ENCODE measurements around the gene MLLT3.
A peak's percentile ranks its signal among the peaks of the same experiment; 100 is the strongest.

The MLLT3 gene

DNA sequence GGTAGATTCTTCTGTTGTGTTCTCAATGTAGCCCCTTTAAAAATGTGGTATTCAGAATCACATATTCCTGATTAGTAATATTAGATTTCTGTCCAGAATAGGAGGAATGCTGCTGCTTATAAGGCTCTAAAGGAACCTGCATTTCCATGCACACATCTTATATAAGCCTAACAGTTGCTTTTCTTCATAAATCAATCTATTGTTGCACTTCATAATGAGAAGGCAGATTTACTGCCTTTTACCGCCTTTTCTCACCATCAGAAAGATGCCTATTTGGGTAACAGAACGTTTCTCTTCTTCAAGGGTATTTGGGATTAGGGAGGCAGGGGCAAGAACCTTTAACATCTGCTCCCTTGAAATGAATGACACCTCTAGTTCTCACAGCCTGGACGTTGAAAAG lies 243.4 kb downstream of the MLLT3 start:
- H3K9me3 Mint-ChIP-seq, result no peaks in the 10 kb centered on the region

DNA sequence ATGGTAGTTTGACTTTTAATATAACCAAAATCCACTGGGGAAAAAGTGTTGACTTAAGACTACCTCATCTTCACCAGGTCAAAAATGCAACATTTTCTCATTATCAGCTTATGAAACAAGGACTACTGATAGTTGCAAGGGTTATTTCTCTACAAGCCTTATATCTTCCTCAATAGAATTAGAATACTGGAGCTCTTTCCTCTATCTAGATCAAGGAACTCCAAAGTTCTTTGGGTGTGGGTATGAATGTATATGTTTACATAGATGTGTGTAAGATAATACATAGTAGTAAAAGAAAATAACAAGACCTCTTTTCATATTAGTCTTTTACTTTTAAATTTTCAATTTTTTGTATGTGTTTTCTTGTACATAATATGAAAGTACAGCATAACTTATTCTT lies 244.5 kb downstream of the MLLT3 start:
- no peak overlapping the region for H3K4me3 Mint-ChIP-seq
- H3K9me3 Mint-ChIP-seq, result no peaks in the 10 kb centered on the region
- H3K27ac Mint-ChIP-seq, result no peak overlapping the region
- peaks cover 21% of the 10 kb centered on the region for H3K36me3 Mint-ChIP-seq (ENCODE audit: low read depth)
- DNase-seq (ENCODE audit: low spot score), result no peak
- peaks cover 28% of the 10 kb centered on the region for H3K4me1 Mint-ChIP-seq (ENCODE audit: low read depth)
- no peaks in the 10 kb centered on the region for H3K27me3 Mint-ChIP-seq (ENCODE audit: low read depth)

More for the DNA sequence above, 243.4 kb downstream of the MLLT3 start:
- Mint-ChIP-seq H3K27me3 (ENCODE audit: low read depth) (no peaks in the 10 kb centered on the region), H3K4me3 (no peak overlapping the region), H3K4me1 (ENCODE audit: low read depth) (peaks cover 31% of the 10 kb centered on the region), H3K36me3 (ENCODE audit: low read depth) (peaks cover 23% of the 10 kb centered on the region), H3K27ac (no peak overlapping the region)
- no peak for DNase-seq (ENCODE audit: low spot score)

DNA sequence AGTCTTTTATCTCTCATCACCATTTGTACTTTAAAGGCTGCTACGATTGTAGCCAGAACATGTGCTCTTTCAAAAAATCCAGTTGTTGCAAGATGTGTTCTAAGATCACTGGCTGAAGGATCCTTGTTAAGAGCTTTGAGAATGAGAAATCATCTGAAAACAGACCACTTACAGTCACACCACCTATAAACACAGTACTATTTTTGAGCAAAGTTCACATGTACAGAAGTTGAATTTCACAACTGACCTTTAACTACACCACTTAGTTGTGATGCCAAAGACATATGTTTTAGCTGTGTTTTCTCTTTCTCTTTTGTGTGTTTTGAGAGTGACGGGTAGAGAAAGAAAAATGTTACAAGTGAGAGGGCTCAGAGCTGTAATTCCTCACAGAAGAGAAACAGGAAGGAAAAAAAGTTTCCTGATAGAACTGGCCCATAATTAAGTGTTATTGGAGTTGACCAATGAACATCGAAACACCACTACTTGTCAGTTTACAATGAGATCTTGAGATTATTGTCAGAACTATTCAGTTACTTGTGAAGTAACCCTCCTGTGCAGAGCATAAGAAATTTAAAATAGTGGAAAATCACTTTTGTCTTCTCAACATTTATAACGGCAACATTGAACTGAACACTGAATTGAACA lies 245.4 kb downstream of the MLLT3 start:
- no peak for DNase-seq (ENCODE audit: low spot score)
- H3K9me3 Mint-ChIP-seq, result no peaks in the 10 kb centered on the region
- H3K27ac Mint-ChIP-seq, result no peak overlapping the region
- peak overlapping the region; percentile 10 for H3K4me3 Mint-ChIP-seq
- no peaks in the 10 kb centered on the region for H3K27me3 Mint-ChIP-seq (ENCODE audit: low read depth)
- H3K36me3 Mint-ChIP-seq (ENCODE audit: low read depth), result peaks cover 22% of the 10 kb centered on the region
- peaks cover 23% of the 10 kb centered on the region for H3K4me1 Mint-ChIP-seq (ENCODE audit: low read depth)

DNA sequence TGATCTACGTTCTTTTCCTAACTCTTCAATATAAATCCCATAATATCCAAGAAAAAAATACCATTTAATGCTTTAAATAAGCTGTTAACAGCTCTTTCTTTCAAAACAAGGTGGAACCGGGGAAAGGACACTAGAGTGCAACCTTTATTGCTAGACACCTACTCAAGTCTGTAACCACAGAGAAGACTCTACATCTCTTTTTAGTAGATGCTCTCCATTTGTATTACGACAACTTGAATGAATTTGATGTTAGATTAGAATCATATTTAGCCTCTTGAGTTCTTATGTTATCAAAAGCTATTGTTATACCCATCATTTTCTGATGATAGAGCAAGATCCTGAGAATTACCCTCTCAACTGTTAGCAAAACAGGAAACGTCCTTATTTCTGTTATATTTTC lies 246.3 kb downstream of the MLLT3 start:
- H3K27ac Mint-ChIP-seq, result no peak overlapping the region
- no peak overlapping the region for H3K4me3 Mint-ChIP-seq
- peaks cover 29% of the 10 kb centered on the region for H3K36me3 Mint-ChIP-seq (ENCODE audit: low read depth)
- H3K27me3 Mint-ChIP-seq (ENCODE audit: low read depth), result no peaks in the 10 kb centered on the region
- no peak for DNase-seq (ENCODE audit: low spot score)
- H3K4me1 Mint-ChIP-seq (ENCODE audit: low read depth), result peaks cover 26% of the 10 kb centered on the region
- no peaks in the 10 kb centered on the region for H3K9me3 Mint-ChIP-seq

DNA sequence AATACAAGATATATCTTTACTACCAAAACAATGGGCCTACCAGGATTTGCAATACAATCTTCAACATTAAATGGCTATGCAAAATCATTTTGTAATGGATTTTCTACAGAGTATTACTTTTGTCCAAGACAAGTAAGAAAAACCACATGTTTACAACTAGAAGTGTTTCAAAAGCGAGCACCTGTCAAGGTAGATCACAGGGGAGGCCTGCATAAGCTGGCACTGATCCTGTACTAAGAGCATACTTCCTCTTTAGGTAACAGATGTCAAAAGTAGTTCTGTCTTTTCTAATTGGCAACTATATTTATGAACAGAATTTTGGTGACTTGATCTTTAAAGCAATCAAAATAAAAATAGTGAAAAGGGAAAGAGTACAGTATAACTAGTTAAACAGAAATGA lies 249.0 kb downstream of the MLLT3 start:
- no peaks in the 10 kb centered on the region for H3K27me3 Mint-ChIP-seq (ENCODE audit: low read depth)
- no peaks in the 10 kb centered on the region for H3K9me3 Mint-ChIP-seq
- no peak for DNase-seq (ENCODE audit: low spot score)
- peaks cover 35% of the 10 kb centered on the region for H3K4me1 Mint-ChIP-seq (ENCODE audit: low read depth)
- no peak overlapping the region for H3K27ac Mint-ChIP-seq
- H3K36me3 Mint-ChIP-seq (ENCODE audit: low read depth), result peaks cover 37% of the 10 kb centered on the region
- no peak overlapping the region for H3K4me3 Mint-ChIP-seq

DNA sequence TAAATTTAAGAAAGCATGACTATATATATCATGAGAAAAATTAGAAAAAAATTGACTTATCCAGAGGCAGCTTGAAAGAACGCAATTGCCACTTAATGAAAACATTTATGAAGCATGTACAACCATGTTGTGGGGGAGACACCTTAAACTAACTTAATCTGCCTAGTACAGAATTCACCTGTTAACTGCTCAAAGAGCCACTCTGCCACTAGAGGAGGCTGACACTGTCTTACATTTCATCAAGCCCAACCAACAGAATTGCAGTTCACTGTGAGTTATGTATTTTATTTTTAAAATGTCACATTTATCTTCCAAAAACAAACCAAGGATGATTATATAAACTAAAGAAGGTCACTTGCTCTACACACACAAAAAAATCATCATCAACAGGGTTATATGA lies 252.9 kb downstream of the MLLT3 start:
- H3K36me3 Mint-ChIP-seq (ENCODE audit: low read depth), result peaks cover 27% of the 10 kb centered on the region
- H3K4me3 Mint-ChIP-seq, result no peak overlapping the region
- no peak overlapping the region for H3K27ac Mint-ChIP-seq
- no peak for DNase-seq (ENCODE audit: low spot score)
- no peaks in the 10 kb centered on the region for H3K27me3 Mint-ChIP-seq (ENCODE audit: low read depth)
- H3K9me3 Mint-ChIP-seq, result no peaks in the 10 kb centered on the region
- H3K4me1 Mint-ChIP-seq (ENCODE audit: low read depth), result peaks cover 19% of the 10 kb centered on the region

DNA sequence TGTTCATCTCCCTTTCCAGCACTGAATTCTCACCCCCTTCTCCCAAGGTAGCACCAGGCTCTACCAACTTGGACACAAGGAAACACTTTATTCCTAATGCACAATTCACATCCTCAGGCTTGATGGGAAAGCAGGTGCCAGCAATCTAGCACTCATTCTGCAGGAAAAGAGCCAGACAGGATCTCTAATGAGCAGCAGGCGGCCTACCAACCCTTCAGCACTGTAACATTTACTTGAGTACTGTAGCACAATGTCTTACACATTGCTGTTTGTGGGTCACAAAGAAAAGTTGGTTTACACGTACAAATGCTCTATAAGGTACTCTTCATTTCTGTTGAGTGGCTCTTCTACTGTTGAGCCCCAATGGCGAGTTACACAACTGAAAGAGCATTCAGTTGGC lies 254.4 kb downstream of the MLLT3 start:
- Mint-ChIP-seq H3K4me3 (no peak overlapping the region), H3K9me3 (no peaks in the 10 kb centered on the region), H3K36me3 (ENCODE audit: low read depth) (peaks cover 34% of the 10 kb centered on the region), H3K27me3 (ENCODE audit: low read depth) (no peaks in the 10 kb centered on the region), H3K4me1 (ENCODE audit: low read depth) (peaks cover 19% of the 10 kb centered on the region), H3K27ac (no peak overlapping the region)
- no peak for DNase-seq (ENCODE audit: low spot score)

DNA sequence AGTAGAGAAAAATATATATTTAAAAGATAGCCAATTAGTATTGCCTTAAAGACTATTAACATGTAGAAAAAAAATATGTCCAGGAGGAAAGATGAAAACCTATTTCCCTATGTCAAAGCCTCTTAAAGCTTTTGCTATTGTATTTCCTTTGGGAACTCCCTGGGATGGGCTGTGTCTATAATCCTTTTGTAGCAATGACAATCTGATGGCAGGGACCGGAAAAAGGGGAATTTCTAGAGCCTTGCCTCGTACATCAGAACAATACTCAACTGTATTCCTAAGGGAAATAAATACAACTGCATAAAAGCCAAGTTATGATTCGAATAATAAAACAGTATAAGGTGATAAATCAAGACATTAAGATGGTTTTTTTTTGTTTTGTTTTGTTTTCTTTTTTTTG lies 257.3 kb downstream of the MLLT3 start:
- Mint-ChIP-seq H3K9me3 (no peaks in the 10 kb centered on the region), H3K4me3 (no peak overlapping the region), H3K4me1 (ENCODE audit: low read depth) (peaks cover 21% of the 10 kb centered on the region), H3K27ac (no peak overlapping the region), H3K36me3 (ENCODE audit: low read depth) (peaks cover 46% of the 10 kb centered on the region), H3K27me3 (ENCODE audit: low read depth) (no peaks in the 10 kb centered on the region)
- no peak for DNase-seq (ENCODE audit: low spot score)

DNA sequence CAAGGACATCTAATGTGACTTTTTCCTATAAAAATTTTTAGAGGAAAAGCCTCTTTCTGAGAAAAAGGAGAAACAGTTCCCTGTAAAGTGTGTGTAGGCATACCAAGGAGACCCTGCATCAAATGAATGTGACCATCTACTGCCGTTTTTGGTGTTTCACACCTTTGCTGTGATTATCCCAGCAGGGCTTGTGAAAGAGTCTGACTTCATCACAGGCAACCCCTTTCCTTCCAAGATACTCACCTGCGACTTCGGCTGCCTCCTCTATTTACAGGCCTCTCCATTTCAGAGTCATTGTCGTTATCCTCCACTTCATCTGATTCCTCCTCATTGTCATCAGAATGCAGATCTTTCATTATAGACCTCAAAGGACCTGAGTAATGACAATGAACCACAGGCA lies 259.1 kb downstream of the MLLT3 start:
- peaks cover 23% of the 10 kb centered on the region for H3K4me1 Mint-ChIP-seq (ENCODE audit: low read depth)
- no peak overlapping the region for H3K4me3 Mint-ChIP-seq
- no peaks in the 10 kb centered on the region for H3K27me3 Mint-ChIP-seq (ENCODE audit: low read depth)
- H3K36me3 Mint-ChIP-seq (ENCODE audit: low read depth), result peaks cover 47% of the 10 kb centered on the region
- H3K9me3 Mint-ChIP-seq, result no peaks in the 10 kb centered on the region
- H3K27ac Mint-ChIP-seq, result no peak overlapping the region
- DNase-seq (ENCODE audit: low spot score), result no peak

DNA sequence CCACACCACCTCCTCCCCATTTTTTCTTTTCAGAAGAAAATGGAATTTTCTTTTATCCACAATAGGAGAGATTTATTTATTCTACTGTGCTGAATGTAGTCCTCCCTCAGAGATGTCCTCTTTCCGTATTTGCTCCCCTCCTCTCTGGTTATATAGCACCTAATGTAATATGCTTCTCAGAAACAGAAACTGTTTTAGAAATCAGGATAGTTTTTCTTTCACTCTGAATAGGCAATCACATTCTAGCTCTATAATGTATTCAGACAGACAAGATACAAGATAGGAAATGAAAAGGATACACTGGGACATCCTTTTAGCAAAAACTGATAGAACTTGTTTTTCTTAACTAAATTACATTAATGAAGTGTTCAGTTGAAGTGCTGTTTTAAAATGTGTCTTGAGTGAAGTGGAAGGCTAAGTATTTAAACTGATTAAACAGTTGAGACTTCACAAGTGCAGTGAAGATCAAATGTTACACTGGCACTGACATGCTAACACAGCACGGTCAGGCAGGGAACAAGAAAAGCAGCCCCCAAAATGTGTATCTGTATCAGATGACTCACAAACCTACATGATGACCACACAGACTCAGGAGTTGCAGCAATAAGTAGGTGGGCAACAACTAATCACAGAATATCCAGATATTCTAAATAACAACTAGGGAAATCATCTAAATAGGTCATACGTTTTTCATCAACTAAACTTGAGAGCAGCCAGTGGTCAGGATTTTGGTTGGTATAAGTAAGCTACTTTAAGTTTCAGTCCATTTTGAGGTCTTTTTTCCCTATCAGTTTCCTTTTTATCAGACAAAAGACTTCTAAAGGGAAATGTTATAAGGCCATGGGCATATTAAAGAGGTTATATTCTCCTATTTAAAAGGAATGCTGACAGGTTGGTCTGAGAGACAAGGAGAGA lies 260.4 kb downstream of the MLLT3 start:
- peak overlapping the region; percentile 23 for H3K4me3 Mint-ChIP-seq
- no peaks in the 10 kb centered on the region for H3K9me3 Mint-ChIP-seq
- peaks cover 29% of the 10 kb centered on the region for H3K4me1 Mint-ChIP-seq (ENCODE audit: low read depth)
- peaks cover 48% of the 10 kb centered on the region for H3K36me3 Mint-ChIP-seq (ENCODE audit: low read depth)
- H3K27ac Mint-ChIP-seq, result peak overlapping the region; percentile 62
- DNase-seq (ENCODE audit: low spot score), result no peak
- H3K27me3 Mint-ChIP-seq (ENCODE audit: low read depth), result no peaks in the 10 kb centered on the region

DNA sequence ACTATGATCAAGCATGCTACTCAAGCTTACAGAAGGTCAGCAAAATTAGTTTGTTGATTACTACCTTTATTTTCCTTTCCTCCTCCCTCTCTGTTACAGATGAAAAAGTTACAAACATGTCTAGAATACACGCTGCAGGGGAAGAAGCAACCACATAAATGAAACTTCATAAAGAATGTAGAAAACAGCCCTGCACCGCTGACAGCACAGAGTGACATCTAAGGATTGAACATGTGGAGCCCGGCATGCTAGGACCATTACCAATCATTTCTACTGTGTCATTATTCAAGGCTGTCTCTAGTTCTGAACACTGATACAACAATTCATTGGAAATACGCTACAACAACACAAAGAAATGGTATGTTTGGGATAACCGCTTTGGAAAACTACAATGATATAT lies 261.1 kb downstream of the MLLT3 start:
- Mint-ChIP-seq H3K27me3 (ENCODE audit: low read depth) (no peaks in the 10 kb centered on the region), H3K4me3 (peak overlapping the region; percentile 34), H3K27ac (peak overlapping the region; percentile 60), H3K36me3 (ENCODE audit: low read depth) (peaks cover 51% of the 10 kb centered on the region), H3K4me1 (ENCODE audit: low read depth) (peaks cover 34% of the 10 kb centered on the region), H3K9me3 (no peaks in the 10 kb centered on the region)
- no peak for DNase-seq (ENCODE audit: low spot score)

DNA sequence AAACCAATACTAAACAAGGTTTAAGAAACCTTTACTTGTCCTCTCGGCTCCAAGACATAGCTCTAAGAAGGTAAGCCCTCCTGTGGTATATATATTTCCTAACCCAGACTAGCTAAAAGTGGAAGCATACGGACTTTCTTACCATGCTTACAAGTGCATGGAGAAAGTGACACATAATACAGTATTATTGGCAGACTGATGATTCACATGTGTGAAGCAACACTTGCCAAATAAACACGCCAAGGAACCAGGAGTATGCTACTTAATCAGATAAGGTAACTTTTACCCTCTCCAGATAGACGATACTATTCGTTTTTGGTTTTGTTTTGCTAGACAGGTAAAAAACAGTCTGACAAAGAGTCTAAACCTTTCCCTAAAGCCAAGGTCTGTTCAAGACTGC lies 264.1 kb downstream of the MLLT3 start:
- Mint-ChIP-seq H3K9me3 (no peaks in the 10 kb centered on the region), H3K27ac (no peak overlapping the region), H3K4me1 (ENCODE audit: low read depth) (peaks cover 46% of the 10 kb centered on the region), H3K4me3 (no peak overlapping the region), H3K36me3 (ENCODE audit: low read depth) (peaks cover 57% of the 10 kb centered on the region), H3K27me3 (ENCODE audit: low read depth) (no peaks in the 10 kb centered on the region)
- peak; percentile 15 for DNase-seq (ENCODE audit: low spot score)

DNA sequence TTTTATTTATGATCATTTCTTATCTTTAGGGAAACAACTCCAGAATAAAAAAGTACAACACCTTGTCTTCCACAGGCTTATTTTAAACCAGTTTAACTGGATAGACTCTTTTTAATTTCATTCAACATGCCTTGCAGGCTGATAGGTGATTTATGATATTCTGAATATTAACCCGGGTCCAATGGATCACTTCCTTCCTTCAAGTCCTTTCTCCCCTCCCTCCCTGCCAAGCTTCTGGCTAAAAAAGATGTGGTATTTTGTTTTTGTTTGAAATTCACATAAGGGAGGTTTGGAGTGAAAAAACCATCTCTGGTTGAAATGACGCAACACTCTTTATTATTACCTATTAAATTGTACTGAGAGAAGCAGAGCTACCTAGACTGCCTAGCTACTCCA lies 265.3 kb downstream of the MLLT3 start:
- no peak overlapping the region for H3K4me3 Mint-ChIP-seq

DNA sequence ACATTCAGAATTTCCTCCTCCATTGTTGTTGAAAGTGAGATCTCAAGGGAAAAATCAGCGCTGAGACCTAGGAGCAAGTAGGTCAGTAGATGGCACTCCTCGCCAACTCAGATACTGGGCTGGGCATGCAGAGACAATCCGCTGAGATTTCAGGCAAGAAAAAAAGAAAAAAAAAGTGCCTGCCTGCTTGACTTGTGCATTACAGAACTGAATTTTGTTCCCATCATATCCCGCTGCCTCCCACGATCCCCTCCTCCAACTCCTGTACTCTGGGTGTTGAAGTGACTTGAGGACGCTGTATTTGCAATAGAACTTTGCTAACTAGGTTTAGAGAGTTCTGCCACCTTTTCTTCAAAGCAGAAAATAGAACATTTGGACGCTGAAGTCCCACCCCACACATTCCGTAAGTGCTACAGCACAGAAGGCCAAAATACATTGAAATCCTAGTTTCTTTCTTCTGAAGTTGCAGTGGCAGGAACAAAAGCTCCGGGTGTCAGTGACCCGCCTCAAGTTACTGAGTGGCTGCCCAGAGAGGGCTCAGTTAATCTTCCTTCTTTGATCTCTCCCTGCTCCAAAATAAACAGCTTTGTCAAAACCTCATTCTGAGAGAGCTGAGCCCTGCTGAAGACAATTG lies 265.8 kb downstream of the MLLT3 start:
- Mint-ChIP-seq H3K36me3 (ENCODE audit: low read depth) (peaks cover 59% of the 10 kb centered on the region), H3K27me3 (ENCODE audit: low read depth) (no peaks in the 10 kb centered on the region), H3K4me1 (ENCODE audit: low read depth) (peaks cover 43% of the 10 kb centered on the region), H3K4me3 (no peak overlapping the region), H3K9me3 (no peaks in the 10 kb centered on the region), H3K27ac (no peak overlapping the region)
- DNase-seq (ENCODE audit: low spot score), result peak; percentile 21

More for the DNA sequence above, 265.3 kb downstream of the MLLT3 start:
- Mint-ChIP-seq H3K27ac (no peak overlapping the region), H3K9me3 (no peaks in the 10 kb centered on the region), H3K4me1 (ENCODE audit: low read depth) (peaks cover 48% of the 10 kb centered on the region), H3K27me3 (ENCODE audit: low read depth) (no peaks in the 10 kb centered on the region), H3K36me3 (ENCODE audit: low read depth) (peaks cover 61% of the 10 kb centered on the region)
- DNase-seq (ENCODE audit: low spot score), result no peak
